Activated CD8-positive, alpha-beta memory T cell treated with anti-CD3 and anti-CD28 coated beads, Interleukin-2, amount 50 U/mL, for 1 hour (primary cell): ENCODE results near the gene MATR3.

Experiments used
- DNase-seq: peaks from one replicate; pipeline ENCODE4 v3.0.0-alpha.2; 2020; ENCODE audit errors: extremely low read depth

The MATR3 gene

GRCh38 chr5:139272471-139273321, 20.8 kb upstream of the MATR3 start:
- no peak for DNase-seq

GRCh38 chr5:139273322-139273571, 20.3 kb upstream of the MATR3 start:
- DNase-seq: no peak

- DNase-seq: peak; percentile 23
Measured at GRCh38 chr5:139273572-139274289, 19.8 kb upstream of the MATR3 start.

GRCh38 chr5:139275536-139275935, 18.0 kb upstream of the MATR3 start:
- no peak for DNase-seq

GRCh38 chr5:139275956-139276355, 17.6 kb upstream of the MATR3 start:
- no peak for DNase-seq

- DNase-seq: no peak
Measured at GRCh38 chr5:139276426-139276825, 17.1 kb upstream of the MATR3 start.

GRCh38 chr5:139277171-139277570, 16.4 kb upstream of the MATR3 start:
- DNase-seq: no peak

GRCh38 chr5:139278540-139279274, 14.8 kb upstream of the MATR3 start:
- no peak for DNase-seq

GRCh38 chr5:139282197-139282557, 11.4 kb upstream of the MATR3 start:
- no peak for DNase-seq

GRCh38 chr5:139283252-139284166, 10.0 kb upstream of the MATR3 start:
- DNase-seq: no peak

GRCh38 chr5:139284295-139284694, 9.2 kb upstream of the MATR3 start:
- DNase-seq: no peak

- no peak for DNase-seq
Measured at GRCh38 chr5:139285651-139286392, 7.7 kb upstream of the MATR3 start.

GRCh38 chr5:139287890-139288635, 5.5 kb upstream of the MATR3 start:
- DNase-seq: no peak

- DNase-seq: no peak
Measured at GRCh38 chr5:139291051-139291450, 2.5 kb upstream of the MATR3 start.

- DNase-seq: no peak
Measured at GRCh38 chr5:139293202-139293506, 386 bp upstream of the MATR3 start.

GRCh38 chr5:139294374-139295165, 1.0 kb downstream of the MATR3 start:
- DNase-seq: no peak

- DNase-seq: no peak
Measured at GRCh38 chr5:139295346-139296057, 2.0 kb downstream of the MATR3 start.

GRCh38 chr5:139296198-139296597, 2.7 kb downstream of the MATR3 start:
- no peak for DNase-seq

- DNase-seq: no peak
Measured at GRCh38 chr5:139296862-139297326, 3.4 kb downstream of the MATR3 start.
